NT2/D1 (cell line): ENCODE data around the gene RAI1.

Experiments
- DNase-seq: peaks from one replicate; pipeline ENCODE4 v3.0.0-alpha.2; 2011; ENCODE audit warnings: low read depth, low spot score
- H3K27me3 ChIP-seq: 2 replicates; pipeline ENCODE4 v1.6.0; 2011; ENCODE audit warnings: mild to moderate bottlenecking; ENCODE audit not compliant: insufficient read length, insufficient read depth
- H3K36me3 ChIP-seq: 2 replicates; pipeline ENCODE4 v1.6.1; 2011; ENCODE audit warnings: mild to moderate bottlenecking, low read length, mixed read lengths; ENCODE audit not compliant: insufficient read depth, insufficient read length
- H3K4me1 ChIP-seq: 2 replicates; pipeline ENCODE4 v1.5.1; 2011; ENCODE audit not compliant: insufficient read depth, insufficient read length
- H3K4me3 ChIP-seq: 2 replicates; pipeline ENCODE4 v1.5.1; 2011; ENCODE audit warnings: low read depth; ENCODE audit not compliant: insufficient read length
- H3K9ac ChIP-seq: 2 replicates; pipeline ENCODE4 v1.6.0; 2011; ENCODE audit warnings: low read depth; ENCODE audit not compliant: insufficient read length
- H3K9me3 ChIP-seq: 2 replicates; pipeline ENCODE4 v1.5.1; 2011; ENCODE audit warnings: mild to moderate bottlenecking, low read length; ENCODE audit not compliant: insufficient read depth
- SUZ12 ChIP-seq: IDR thresholded peaks from 2 replicates; pipeline ENCODE4 v1.6.1; 2011; ENCODE audit not compliant: insufficient read length, insufficient read depth; ENCODE audit errors: extremely low read depth
- YY1 ChIP-seq: IDR thresholded peaks from 2 replicates; pipeline ENCODE4 v1.6.1; 2011; ENCODE audit not compliant: insufficient read length, insufficient read depth
- ZNF274 ChIP-seq: IDR thresholded peaks from 2 replicates; pipeline ENCODE4 v1.6.1; 2011; ENCODE audit warnings: mild to moderate bottlenecking, low read depth, low read length

The RAI1 gene

GRCh38 chr17:17844079-17844478, 162.8 kb downstream of the RAI1 start:
- DNase-seq = no peak
- H3K36me3 ChIP-seq = no peaks in the 10 kb centered on the region
- TF ChIP-seq ZNF274 = no peak
- no peak for TF ChIP-seq YY1
- TF ChIP-seq SUZ12 = no peak
- H3K4me3 ChIP-seq = no peak overlapping the region
- H3K4me1 ChIP-seq = peaks cover 16% of the 10 kb centered on the region
- H3K9ac ChIP-seq = no peak overlapping the region
- no peaks in the 10 kb centered on the region for H3K27me3 ChIP-seq
- H3K9me3 ChIP-seq = no peaks in the 10 kb centered on the region

- Histone ChIP-seq H3K4me3 (no peak overlapping the region), H3K9ac (no peak overlapping the region), H3K4me1 (peaks cover 17% of the 10 kb centered on the region), H3K27me3 (no peaks in the 10 kb centered on the region), H3K36me3 (no peaks in the 10 kb centered on the region), H3K9me3 (no peaks in the 10 kb centered on the region)
- TF ChIP-seq SUZ12 (no peak), ZNF274 (no peak), YY1 (no peak)
- DNase-seq = no peak
Measured at GRCh38 chr17:17844500-17844899, 163.2 kb downstream of the RAI1 start.

GRCh38 chr17:17845046-17845775, 164.0 kb downstream of the RAI1 start:
- Histone ChIP-seq H3K27me3 (no peaks in the 10 kb centered on the region), H3K9ac (no peak overlapping the region), H3K36me3 (no peaks in the 10 kb centered on the region), H3K4me3 (no peak overlapping the region), H3K4me1 (peaks cover 21% of the 10 kb centered on the region), H3K9me3 (no peaks in the 10 kb centered on the region)
- DNase-seq = no peak
- TF ChIP-seq YY1 (no peak), SUZ12 (no peak), ZNF274 (no peak)

GRCh38 chr17:17846003-17846402, 164.7 kb downstream of the RAI1 start:
- Histone ChIP-seq H3K4me1 (peaks cover 23% of the 10 kb centered on the region), H3K9ac (no peak overlapping the region), H3K36me3 (no peaks in the 10 kb centered on the region), H3K4me3 (no peak overlapping the region), H3K27me3 (no peaks in the 10 kb centered on the region), H3K9me3 (no peaks in the 10 kb centered on the region)
- TF ChIP-seq YY1 (no peak), ZNF274 (no peak), SUZ12 (no peak)
- no peak for DNase-seq

- H3K9ac ChIP-seq = no peak overlapping the region
- no peak overlapping the region for H3K4me3 ChIP-seq
- no peak for DNase-seq
- no peaks in the 10 kb centered on the region for H3K36me3 ChIP-seq
- peaks cover 20% of the 10 kb centered on the region for H3K4me1 ChIP-seq
- H3K27me3 ChIP-seq = no peaks in the 10 kb centered on the region
- TF ChIP-seq SUZ12 (no peak), YY1 (no peak), ZNF274 (no peak)
- H3K9me3 ChIP-seq = no peaks in the 10 kb centered on the region
Measured at GRCh38 chr17:17846645-17847044, 165.4 kb downstream of the RAI1 start.

GRCh38 chr17:17847118-17847689, 165.9 kb downstream of the RAI1 start:
- no peak overlapping the region for H3K9ac ChIP-seq
- TF ChIP-seq ZNF274 (no peak), SUZ12 (no peak), YY1 (no peak)
- H3K27me3 ChIP-seq = no peaks in the 10 kb centered on the region
- no peak overlapping the region for H3K4me3 ChIP-seq
- peaks cover 18% of the 10 kb centered on the region for H3K4me1 ChIP-seq
- no peak for DNase-seq
- no peaks in the 10 kb centered on the region for H3K36me3 ChIP-seq
- H3K9me3 ChIP-seq = no peaks in the 10 kb centered on the region

GRCh38 chr17:17847726-17848125, 166.5 kb downstream of the RAI1 start:
- peaks cover 19% of the 10 kb centered on the region for H3K4me1 ChIP-seq
- H3K36me3 ChIP-seq = no peaks in the 10 kb centered on the region
- TF ChIP-seq YY1 (no peak), ZNF274 (no peak), SUZ12 (no peak)
- no peak overlapping the region for H3K4me3 ChIP-seq
- no peaks in the 10 kb centered on the region for H3K27me3 ChIP-seq
- no peak for DNase-seq
- no peaks in the 10 kb centered on the region for H3K9me3 ChIP-seq
- H3K9ac ChIP-seq = no peak overlapping the region
